HepG2 (cell line): ENCODE measurements around the gene STK32B. TPM values are rescaled to one million over a fixed set of nuclear protein-coding genes. Genes with fewer than 3 reads are reported as not detected.

Source experiments
- ATAC-seq: fragments of 200-7000 bp; cut with Tn5 transposase; 3 replicates; pipeline ENCODE4 v1.9.1; 2020; ENCODE audit warnings: mild to moderate bottlenecking, moderate library complexity
- BruUV-seq: library from RNA; stranded (reverse); fragments of 400-500 nt; replicated peaks from 2 replicates; lab custom pipeline; 2021; lab: Mats Ljungman, UMichigan
- CTCF ChIA-PET: fragments of 300-600 bp; formaldehyde crosslinking; extraction: SDS; loops from one replicate; lab custom pipeline; 2021; ENCODE audit warnings: low total read pairs, inconsistent platforms, low intra/inter-chr PET ratio; lab: Yijun Ruan, JAX
- POLR2A ChIA-PET: fragments of 350-600 bp; sonication (Branson Sonifier 250); formaldehyde crosslinking; loops from one replicate; lab custom pipeline; 2020; ENCODE audit warnings: antibody characterized with exemption, inconsistent platforms; lab: Yijun Ruan, JAX
- DNase-seq: peaks from one replicate; pipeline ENCODE4 v3.0.0-alpha.2; 2015; ENCODE audit warnings: low spot score
- FAIRE-seq: peaks from 3 replicates; lab custom pipeline; 2011; peaks lifted over from hg19 to GRCh38; lab: Jason Lieb, UNC
- H2AFZ ChIP-seq: one replicate; pipeline ENCODE4 v1.6.1; 2011; ENCODE audit warnings: low read length, inconsistent platforms
- H3K27ac ChIP-seq: fragments of 300-600 bp; 3 replicates; pipeline ENCODE4 v1.8.0; 2011; ENCODE audit warnings: mixed run types, mild to moderate bottlenecking, mixed read lengths, low read length, inconsistent platforms; ENCODE audit not compliant: insufficient read depth; ENCODE audit errors: extremely low read length
- H3K27me3 ChIP-seq, 2 experiments: fragments of 200-600 bp in 1 of 2; 2 replicates in 1 of 2; 3 replicates in 1 of 2; pipeline versions ENCODE4 v1.6.0 to v1.8.0; 2011; ENCODE audit warnings: low read length in 2 of 2, mild to moderate bottlenecking in 2 of 2, moderate library complexity in 2 of 2, inconsistent platforms in 1 of 2; ENCODE audit not compliant: insufficient read depth in 2 of 2, control insufficient read depth in 1 of 2
- H3K36me3 ChIP-seq, 2 experiments: fragments of 200-600 bp in 1 of 2; replicated peaks in 1 of 2; 2 replicates in 1 of 2; 3 replicates in 1 of 2; pipeline versions ENCODE4 v1.5.1 to v1.8.0; 2011; ENCODE audit warnings: low read length in 2 of 2, inconsistent platforms in 1 of 2; ENCODE audit not compliant: insufficient read depth in 2 of 2, control insufficient read depth in 1 of 2
- H3K4me1 ChIP-seq: 2 replicates; pipeline ENCODE4 v1.5.1; 2012; ENCODE audit warnings: low read length, inconsistent platforms; ENCODE audit not compliant: insufficient read depth
- H3K4me2 ChIP-seq: 2 replicates; pipeline ENCODE4 v1.6.0; 2011; ENCODE audit warnings: low read depth, low read length, inconsistent platforms
- H3K4me3 ChIP-seq, 3 experiments: fragments of 200-600 bp in 1 of 3; sonication (generic), shearing (Covaris generic) in 1 of 3; replicated peaks in 1 of 3; 2 replicates each; pipeline ENCODE4 v1.5.1; 2011 to 2016; ENCODE audit warnings: low read length in 3 of 3, inconsistent platforms in 2 of 3, low read depth in 2 of 3, mild to moderate bottlenecking in 2 of 3, control low read depth in 1 of 3, mixed read lengths in 1 of 3; ENCODE audit not compliant: insufficient read depth in 1 of 3
- H3K79me2 ChIP-seq: one replicate; pipeline ENCODE4 v1.6.1; 2011; ENCODE audit warnings: low read length, inconsistent platforms; ENCODE audit not compliant: insufficient read depth
- H3K9ac ChIP-seq: 2 replicates; pipeline ENCODE4 v1.6.0; 2011; ENCODE audit warnings: mild to moderate bottlenecking, low read depth, low read length, inconsistent platforms; ENCODE audit not compliant: insufficient read depth
- H3K9me3 ChIP-seq: 2 replicates; pipeline ENCODE4 v1.5.1; 2012; ENCODE audit warnings: mild to moderate bottlenecking, low read length
- H4K20me1 ChIP-seq: 2 replicates; pipeline ENCODE4 v1.6.0; 2011; ENCODE audit warnings: inconsistent platforms, mild to moderate bottlenecking, low read length, moderate library complexity; ENCODE audit not compliant: insufficient read depth
- CREB3 ChIP-seq: sonication (generic); formaldehyde crosslinking; IDR thresholded peaks from 2 replicates; pipeline ENCODE4 v1.5.0; 2020; ENCODE audit warnings: missing genetic modification reagents
- ISL2 ChIP-seq: sonication (generic); formaldehyde crosslinking; IDR thresholded peaks from 2 replicates; pipeline ENCODE4 v1.5.0; 2020; ENCODE audit warnings: missing genetic modification reagents
- KDM2A ChIP-seq: sonication (generic); formaldehyde crosslinking; IDR thresholded peaks from 2 replicates; pipeline ENCODE4 v1.4.0; 2020; ENCODE audit warnings: low read depth, missing genetic modification reagents, borderline replicate concordance
- MXI1 ChIP-seq: IDR thresholded peaks from 3 replicates; pipeline ENCODE4 v1.6.1; 2012; ENCODE audit warnings: low read depth, low read length, inconsistent platforms, borderline replicate concordance
- PRPF4 ChIP-seq: fragments of 200-400 bp; formaldehyde crosslinking; IDR thresholded peaks from 2 replicates; pipeline ENCODE4 v1.6.1; 2016; ENCODE audit warnings: low read length, low read depth; ENCODE audit not compliant: poor library complexity, severe bottlenecking
- RFX5 ChIP-seq: IDR thresholded peaks from 2 replicates; pipeline ENCODE4 v1.6.1; 2011; ENCODE audit warnings: low read depth, low read length, improper control_type of control experiment
- SETDB1 ChIP-seq: sonication (generic); formaldehyde crosslinking; IDR thresholded peaks from 2 replicates; pipeline ENCODE4 v1.5.1; 2020; ENCODE audit warnings: missing genetic modification reagents, mild to moderate bottlenecking, borderline replicate concordance
- TOPORS ChIP-seq: sonication (generic); formaldehyde crosslinking; IDR thresholded peaks from 2 replicates; pipeline ENCODE4 v1.8.0; 2023; ENCODE audit warnings: mild to moderate bottlenecking, missing genetic modification reagents
- ZNF280D ChIP-seq: sonication (generic); formaldehyde crosslinking; IDR thresholded peaks from 2 replicates; pipeline ENCODE4 v1.5.1; 2020; ENCODE audit warnings: mild to moderate bottlenecking, missing genetic modification reagents
- ZNF629 ChIP-seq: sonication (generic); formaldehyde crosslinking; conservative IDR thresholded peaks from 2 replicates; pipeline ENCODE4 v1.5.0; 2020; ENCODE audit warnings: missing genetic modification reagents
- ZNF687 ChIP-seq: sonication (generic); formaldehyde crosslinking; IDR thresholded peaks from 2 replicates; pipeline ENCODE4 v1.5.1; 2020; ENCODE audit warnings: mild to moderate bottlenecking, missing genetic modification reagents, moderate library complexity
- ZNF713 ChIP-seq: sonication (generic); formaldehyde crosslinking; IDR thresholded peaks from 2 replicates; pipeline ENCODE4 v1.4.0; 2020; ENCODE audit warnings: mild to moderate bottlenecking, missing genetic modification reagents
- whole genome bisulfite sequencing: methylation state at CpG from one replicate; pipeline ENCODE4 v1.1.6; 2017; ENCODE audit warnings: low lambda C conversion rate; 5-methylcytosine and 5-hydroxymethylcytosine counted together
- in situ Hi-C: cut with HindIII; loops from 2 replicates; pipeline ENCODE4 v1.10.0; 2017; ENCODE audit warnings: low pct_unique_long_range_greater_than_20kb; ENCODE audit not compliant: extremely low pct_ligation_motif_present
- intact Hi-C: fragments of 100-400 bp; cut with micrococcal nuclease; formaldehyde crosslinking; loops from one replicate; pipeline ENCODE4 v1.10.0; 2022; ENCODE audit not compliant: unreplicated experiment
- polyA plus RNA-seq, 8 experiments: library from polyadenylated mRNA; depleted of rRNA in 3 of 8; stranded (reverse) in 7 of 8; unstranded in 1 of 8; fragments of >200 nt; fragmentation: Illumina TruSeq in 4 of 8; extraction: Trizol in 4 of 8; gene quantifications; 2 replicates each; pipeline versions ENCODE4 v1.2.1 to v1.2.3, GENCODE V29; 2011 to 2016; ENCODE audit warnings: low read depth in 4 of 8, missing spikeins in 1 of 8, mixed read lengths in 1 of 8; ENCODE audit not compliant: insufficient read depth in 1 of 8
- total RNA-seq, 5 experiments: library from RNA; depleted of rRNA; stranded (reverse); fragments of >200 nt; fragmentation: Illumina TruSeq; extraction: Trizol; gene quantifications; 2 replicates each; pipeline ENCODE4 v1.2.3, GENCODE V29; 2016; ENCODE audit warnings: low read depth in 1 of 5
- TF ChIP-seq, protein P1 (sequence below): sonication (generic); formaldehyde crosslinking; IDR thresholded peaks from 2 replicates; pipeline ENCODE4 v1.4.0; 2020; ENCODE audit warnings: missing genetic modification reagents
- TF ChIP-seq, protein P2 (sequence below): sonication (generic); formaldehyde crosslinking; IDR thresholded peaks from 2 replicates; pipeline ENCODE4 v1.5.1; 2020; ENCODE audit warnings: missing genetic modification reagents, mild to moderate bottlenecking, borderline replicate concordance

STK32B gene
- total and polyA plus RNA-seq, 2 of the 13 experiments (the other 11 are each of a cell fraction or from before 2014, with no cell fraction given) = not detected

DNA sequence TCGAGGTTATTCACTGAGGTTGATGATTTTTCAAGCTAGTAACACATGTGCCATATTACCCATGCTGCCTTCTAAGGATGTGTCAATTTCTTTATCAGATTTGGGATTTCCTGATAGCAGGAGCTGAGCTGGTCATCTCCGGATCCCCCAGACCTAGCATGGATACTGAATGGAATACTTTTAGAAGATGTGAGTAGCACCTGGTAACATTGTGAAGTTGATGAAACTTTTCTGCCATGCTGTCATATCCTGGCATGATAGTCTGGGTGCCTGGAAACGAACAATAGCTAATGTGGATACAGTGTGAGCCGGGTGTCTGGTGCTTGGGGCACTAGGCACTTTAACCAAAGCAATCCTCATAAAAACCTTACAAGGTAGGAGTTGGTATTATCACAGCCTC lies 21.1 kb upstream of the STK32B start:
- DNase-seq = no peak
- no peak overlapping the region for H2AFZ ChIP-seq
- FAIRE-seq = no peak
- POLR2A ChIA-PET = no interaction called here
- 14% methylated on average over 4 of the region's 4 CpGs for WGBS
- peaks cover 0 to 21% of the 10 kb centered on the region in 2 experiments; a peak in 3 of 5 replicates for H3K27me3 ChIP-seq
- H3K4me3 ChIP-seq = no peak overlapping the region
- H3K36me3 ChIP-seq = no peaks in the 10 kb centered on the region
- H3K9ac ChIP-seq = no peak overlapping the region
- no peaks in the 10 kb centered on the region for H3K4me1 ChIP-seq
- in situ Hi-C loops (no loop called here), intact Hi-C loops (no loop called here)
- no peaks in the 10 kb centered on the region for H3K9me3 ChIP-seq
- H3K79me2 ChIP-seq = no peaks in the 10 kb centered on the region
- no peaks in the 10 kb centered on the region for H4K20me1 ChIP-seq
- ATAC-seq = no peak
- CTCF ChIA-PET = no interaction called here
- H3K4me2 ChIP-seq = no peak overlapping the region
- H3K27ac ChIP-seq = no peak overlapping the region
- BruUV-seq = no TSS peak
- TF ChIP-seq, protein P1, sequence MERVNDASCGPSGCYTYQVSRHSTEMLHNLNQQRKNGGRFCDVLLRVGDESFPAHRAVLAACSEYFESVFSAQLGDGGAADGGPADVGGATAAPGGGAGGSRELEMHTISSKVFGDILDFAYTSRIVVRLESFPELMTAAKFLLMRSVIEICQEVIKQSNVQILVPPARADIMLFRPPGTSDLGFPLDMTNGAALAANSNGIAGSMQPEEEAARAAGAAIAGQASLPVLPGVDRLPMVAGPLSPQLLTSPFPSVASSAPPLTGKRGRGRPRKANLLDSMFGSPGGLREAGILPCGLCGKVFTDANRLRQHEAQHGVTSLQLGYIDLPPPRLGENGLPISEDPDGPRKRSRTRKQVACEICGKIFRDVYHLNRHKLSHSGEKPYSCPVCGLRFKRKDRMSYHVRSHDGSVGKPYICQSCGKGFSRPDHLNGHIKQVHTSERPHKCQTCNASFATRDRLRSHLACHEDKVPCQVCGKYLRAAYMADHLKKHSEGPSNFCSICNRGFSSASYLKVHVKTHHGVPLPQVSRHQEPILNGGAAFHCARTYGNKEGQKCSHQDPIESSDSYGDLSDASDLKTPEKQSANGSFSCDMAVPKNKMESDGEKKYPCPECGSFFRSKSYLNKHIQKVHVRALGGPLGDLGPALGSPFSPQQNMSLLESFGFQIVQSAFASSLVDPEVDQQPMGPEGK = no peak
- TF ChIP-seq SETDB1 (CRISPR knock-in tag) (no peak), MXI1 (no peak), ZNF280D (CRISPR knock-in tag) (no peak), CREB3 (CRISPR knock-in tag) (no peak), ZNF629 (no peak), TOPORS (CRISPR knock-in tag) (no peak), KDM2A (CRISPR knock-in tag) (no peak), ZNF687 (CRISPR knock-in tag) (no peak), PRPF4 (no peak), ISL2 (CRISPR knock-in tag) (no peak), ZNF713 (no peak), RFX5 (no peak)
- TF ChIP-seq, protein P2, sequence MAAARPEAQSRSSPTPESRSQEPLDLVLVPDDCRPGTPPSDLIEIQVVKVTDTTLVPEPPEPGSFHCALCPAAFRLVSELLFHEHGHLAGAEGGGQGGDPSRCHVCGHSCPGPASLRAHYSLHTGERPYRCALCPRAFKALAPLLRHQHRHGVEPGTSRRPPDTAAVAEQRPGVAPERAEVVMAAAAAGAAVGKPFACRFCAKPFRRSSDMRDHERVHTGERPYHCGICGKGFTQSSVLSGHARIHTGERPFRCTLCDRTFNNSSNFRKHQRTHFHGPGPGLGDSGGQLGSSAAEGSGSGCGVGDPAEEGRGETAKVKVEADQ = no peak
